ENCODE results near the gene OLFML2B. TPM values are rescaled to one million over a fixed set of nuclear protein-coding genes. Genes with fewer than 3 reads are reported as not detected.

OLFML2B gene
- polyA plus RNA-seq, 2 of the 4 experiments (the other 2 are of a cell fraction) = 0.10 to 0.79 TPM

GRCh38 chr1:161953256-161953920, 70.3 kb downstream of the OLFML2B start:
- no peak for TF ChIP-seq RNF2 (IDR thresholded peaks at IDR 0.05; ENCODE audit: borderline replicate concordance, low read depth)
- no peak for TF ChIP-seq ESRRA (IDR thresholded peaks at IDR 0.05; ENCODE audit: borderline replicate concordance, low read length)
- no peak for TF ChIP-seq ZFP36 (IDR thresholded peaks at IDR 0.05; ENCODE audit: borderline replicate concordance, partially characterized antibody)
- no peak for TF ChIP-seq NPAS2 (CRISPR knock-in tag; IDR thresholded peaks at IDR 0.05; ENCODE audit: borderline replicate concordance)
- no peak for TF ChIP-seq PHF8 (IDR thresholded peaks at IDR 0.05; ENCODE audit: borderline replicate concordance, low read depth)
- TF ChIP-seq HOXB5 (CRISPR knock-in tag; IDR thresholded peaks at IDR 0.05) = no peak
- TF ChIP-seq TFCP2L1 (CRISPR knock-in tag; IDR thresholded peaks at IDR 0.05) = no peak
- no peak for TF ChIP-seq USF2 (IDR thresholded peaks at IDR 0.05)
- TF ChIP-seq POLR2A (IDR thresholded peaks at IDR 0.05; ENCODE audit: low read length) = no peak
- TF ChIP-seq ELK1 (IDR thresholded peaks at IDR 0.05; ENCODE audit: low read depth, low read length) = no peak
- TF ChIP-seq FOSL2 (IDR thresholded peaks at IDR 0.05) = no peak
- TF ChIP-seq FOSL2 (CRISPR knock-in tag; IDR thresholded peaks at IDR 0.05) = no peak
- no peak for TF ChIP-seq ATOH8 (CRISPR knock-in tag; IDR thresholded peaks at IDR 0.05; ENCODE audit: low read depth)
- TF ChIP-seq MAX (IDR thresholded peaks at IDR 0.05) = no peak
- TF ChIP-seq GATA3 (IDR thresholded peaks at IDR 0.05; ENCODE audit: borderline replicate concordance) = no peak
- no peak for TF ChIP-seq RCOR1 (IDR thresholded peaks at IDR 0.05; ENCODE audit: low read depth, low read length)
- no peak for TF ChIP-seq JUN (IDR thresholded peaks at IDR 0.05)
- TF ChIP-seq CBX2 (IDR thresholded peaks at IDR 0.05; ENCODE audit: borderline replicate concordance, low read depth) = no peak
- TF ChIP-seq SMC3 (IDR thresholded peaks at IDR 0.05) = no peak
- no peak for TF ChIP-seq ZC3H11A (IDR thresholded peaks at IDR 0.05)
- no peak for ATAC-seq
- Histone ChIP-seq H3K4me1 (peaks cover 10% of the 10 kb centered on the region), H3K4me3 (no peak overlapping the region), H3K9me3 (no peaks in the 10 kb centered on the region), H3K27ac (no peak overlapping the region), H3K4me2 (no peak overlapping the region)
- no peak for DNase-seq (ENCODE audit: low read depth in 1 of 2, low spot score in 1 of 2)
- 86% methylated on average over 5 of the region's 5 CpGs for WGBS (ENCODE audit: missing lambda C conversion rate)
- POLR2A ChIA-PET = no interaction called here
- FAIRE-seq = no peak
- CTCF ChIA-PET = interaction anchor here (1.5 kb wide), 1 partner anchor 8 kb away, joined by 3 read pairs; no protein-coding TSS in a partner anchor

GRCh38 chr1:161952607-161953172, 71.0 kb downstream of the OLFML2B start:
- Histone ChIP-seq H3K4me3 (no peak overlapping the region), H3K9me3 (no peaks in the 10 kb centered on the region), H3K4me1 (peaks cover 10% of the 10 kb centered on the region), H3K27ac (no peak overlapping the region), H3K4me2 (no peak overlapping the region)
- no peak for DNase-seq (ENCODE audit: low read depth in 1 of 2, low spot score in 1 of 2)
- TF ChIP-seq POLR2A (IDR thresholded peaks at IDR 0.05; ENCODE audit: low read length) = no peak
- TF ChIP-seq RNF2 (IDR thresholded peaks at IDR 0.05; ENCODE audit: borderline replicate concordance, low read depth) = no peak
- TF ChIP-seq CBX2 (IDR thresholded peaks at IDR 0.05; ENCODE audit: borderline replicate concordance, low read depth) = no peak
- no peak for TF ChIP-seq CHD4 (IDR thresholded peaks at IDR 0.05; ENCODE audit: borderline replicate concordance)
- no peak for TF ChIP-seq BHLHE40 (IDR thresholded peaks at IDR 0.05; ENCODE audit: low read depth, low read length)
- TF ChIP-seq EHF (CRISPR knock-in tag; IDR thresholded peaks at IDR 0.05) = no peak
- no peak for TF ChIP-seq GATA3 (IDR thresholded peaks at IDR 0.05; ENCODE audit: borderline replicate concordance)
- TF ChIP-seq E2F6 (IDR thresholded peaks at IDR 0.05; ENCODE audit: borderline replicate concordance, low read depth) = no peak
- TF ChIP-seq JUN (IDR thresholded peaks at IDR 0.05) = no peak
- TF ChIP-seq MYC (IDR thresholded peaks at IDR 0.05; ENCODE audit: borderline replicate concordance, low read length) = no peak
- no peak for TF ChIP-seq RFX5 (IDR thresholded peaks at IDR 0.05)
- no peak for TF ChIP-seq CEBPB (IDR thresholded peaks at IDR 0.05)
- no peak for TF ChIP-seq ZC3H11A (IDR thresholded peaks at IDR 0.05)
- TF ChIP-seq PBX3 (IDR thresholded peaks at IDR 0.05) = no peak
- TF ChIP-seq MAX (IDR thresholded peaks at IDR 0.05) = no peak
- no peak for TF ChIP-seq KDM5A (IDR thresholded peaks at IDR 0.05)
- no peak for TF ChIP-seq MAZ (IDR thresholded peaks at IDR 0.05; ENCODE audit: borderline replicate concordance, low read depth, low read length)
- TF ChIP-seq ATOH8 (CRISPR knock-in tag; IDR thresholded peaks at IDR 0.05; ENCODE audit: low read depth) = no peak
- TF ChIP-seq EHMT2 (IDR thresholded peaks at IDR 0.05; ENCODE audit: low read depth) = no peak
- no peak for ATAC-seq
- ChIA-PET CTCF (interaction anchor here (1.5 kb wide), 1 partner anchor 8 kb away, joined by 3 read pairs; no protein-coding TSS in a partner anchor), POLR2A (no interaction called here)
- 95% methylated on average over 3 of the region's 3 CpGs for WGBS (ENCODE audit: missing lambda C conversion rate)
- FAIRE-seq = no peak
